ENCODE results near the gene RBFOX2. TPM values are rescaled to one million over a fixed set of nuclear protein-coding genes. Genes with fewer than 3 reads are reported as not detected.

Gene RBFOX2
- polyA plus RNA-seq, 2 of the 4 experiments (the other 2 are of a cell fraction), result 30.3 to 77.7 TPM

DNA sequence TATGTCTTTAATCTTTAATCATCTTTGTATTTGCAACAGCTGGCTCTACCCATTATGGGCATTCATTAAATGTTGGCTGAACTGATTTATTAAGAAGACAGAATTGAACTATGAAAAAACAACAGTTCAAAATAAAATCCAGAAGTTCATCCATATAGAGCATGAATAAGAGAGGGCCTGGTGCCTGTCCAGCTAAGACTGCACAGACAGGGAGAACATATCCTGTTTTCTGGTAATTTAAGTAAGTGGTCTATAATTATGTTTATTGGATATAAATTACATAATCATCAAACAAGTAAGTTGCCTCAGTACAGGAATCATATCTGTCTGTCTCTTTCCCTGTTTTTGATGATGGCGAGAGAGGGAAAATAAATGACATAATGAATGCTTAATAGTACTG, 137.2 kb downstream of the RBFOX2 start:
- TF ChIP-seq JUNB (IDR thresholded peaks at IDR 0.05) (no peak), HEYL (CRISPR knock-in tag; IDR thresholded peaks at IDR 0.05) (no peak), HES2 (IDR thresholded peaks at IDR 0.05) (no peak), RAD21 (conservative IDR thresholded peaks at IDR 0.05 in 1 of 2, IDR thresholded peaks at IDR 0.05 in 1 of 2) (no peak), RFX5 (IDR thresholded peaks at IDR 0.05) (no peak), CHD2 (IDR thresholded peaks at IDR 0.05; ENCODE audit: low read length, partially characterized antibody) (no peak), HOXB13 (CRISPR knock-in tag; IDR thresholded peaks at IDR 0.05; ENCODE audit: low read depth) (no peak), ZFP36 (IDR thresholded peaks at IDR 0.05; ENCODE audit: borderline replicate concordance, partially characterized antibody) (no peak), ZC3H11A (IDR thresholded peaks at IDR 0.05) (no peak), PHF8 (IDR thresholded peaks at IDR 0.05; ENCODE audit: borderline replicate concordance, low read depth) (no peak), USF2 (IDR thresholded peaks at IDR 0.05) (no peak), FOXS1 (CRISPR knock-in tag; IDR thresholded peaks at IDR 0.05) (no peak), BHLHE40 (IDR thresholded peaks at IDR 0.05; ENCODE audit: low read depth, low read length) (no peak), GATA3 (IDR thresholded peaks at IDR 0.05; ENCODE audit: borderline replicate concordance) (no peak), MYC (IDR thresholded peaks at IDR 0.05; ENCODE audit: borderline replicate concordance, low read length) (no peak), ZSCAN20 (CRISPR knock-in tag; IDR thresholded peaks at IDR 0.05) (no peak), RNF2 (IDR thresholded peaks at IDR 0.05; ENCODE audit: borderline replicate concordance, low read depth) (no peak), POLR2AphosphoS2 (conservative IDR thresholded peaks at IDR 0.05; ENCODE audit: low read length) (no peak), MAX (IDR thresholded peaks at IDR 0.05) (no peak), NFE2L2 (conservative IDR thresholded peaks at IDR 0.05; ENCODE audit: low read length) (no peak)
- Histone ChIP-seq H3K9me3 (peaks cover 3% of the 10 kb centered on the region; the same call in 1 of the 3 replicates), H3K4me1 (peaks cover 56% of the 10 kb centered on the region), H3K27ac (no peak overlapping the region), H3K4me2 (no peak overlapping the region), H3K4me3 (no peak overlapping the region)
- ATAC-seq (no peak), DNase-seq (ENCODE audit: low read depth in 1 of 2, low spot score in 1 of 2) (no peak), FAIRE-seq (no peak)
- CTCF ChIA-PET, result no interaction called here
- POLR2A ChIA-PET, result no interaction called here
- 97% methylated on average over 1 of the region's 1 CpG for WGBS (ENCODE audit: missing lambda C conversion rate)

GRCh38 chr22:35889071-35889470, 139.6 kb downstream of the RBFOX2 start:
- no peak overlapping the region for H3K27ac ChIP-seq
- POLR2A ChIA-PET, result no interaction called here
- ATAC-seq (no peak), DNase-seq (ENCODE audit: low read depth in 1 of 2, low spot score in 1 of 2) (no peak), FAIRE-seq (no peak)
- H3K4me1 ChIP-seq, result peaks cover 41% of the 10 kb centered on the region
- WGBS (ENCODE audit: missing lambda C conversion rate), result 97% methylated on average over 4 of the region's 4 CpGs
- H3K4me2 ChIP-seq, result no peak overlapping the region
- peaks cover 3% of the 10 kb centered on the region; the same call in 1 of the 3 replicates for H3K9me3 ChIP-seq
- no peak overlapping the region for H3K4me3 ChIP-seq
- TF ChIP-seq HOXA7 (CRISPR knock-in tag; IDR thresholded peaks at IDR 0.05), result no peak
- CTCF ChIA-PET, result no interaction called here

- no peak overlapping the region for H3K27ac ChIP-seq
- TF ChIP-seq, protein P1, sequence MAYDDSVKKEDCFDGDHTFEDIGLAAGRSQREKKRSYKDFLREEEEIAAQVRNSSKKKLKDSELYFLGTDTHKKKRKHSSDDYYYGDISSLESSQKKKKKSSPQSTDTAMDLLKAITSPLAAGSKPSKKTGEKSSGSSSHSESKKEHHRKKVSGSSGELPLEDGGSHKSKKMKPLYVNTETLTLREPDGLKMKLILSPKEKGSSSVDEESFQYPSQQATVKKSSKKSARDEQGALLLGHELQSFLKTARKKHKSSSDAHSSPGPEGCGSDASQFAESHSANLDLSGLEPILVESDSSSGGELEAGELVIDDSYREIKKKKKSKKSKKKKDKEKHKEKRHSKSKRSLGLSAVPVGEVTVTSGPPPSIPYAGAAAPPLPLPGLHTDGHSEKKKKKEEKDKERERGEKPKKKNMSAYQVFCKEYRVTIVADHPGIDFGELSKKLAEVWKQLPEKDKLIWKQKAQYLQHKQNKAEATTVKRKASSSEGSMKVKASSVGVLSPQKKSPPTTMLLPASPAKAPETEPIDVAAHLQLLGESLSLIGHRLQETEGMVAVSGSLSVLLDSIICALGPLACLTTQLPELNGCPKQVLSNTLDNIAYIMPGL (CRISPR knock-in tag; IDR thresholded peaks at IDR 0.05; ENCODE audit: borderline replicate concordance), result no peak
- TF ChIP-seq EP300 (IDR thresholded peaks at IDR 0.05) (no peak), KDM5A (IDR thresholded peaks at IDR 0.05) (no peak), CHD4 (IDR thresholded peaks at IDR 0.05; ENCODE audit: borderline replicate concordance) (no peak), EHMT2 (IDR thresholded peaks at IDR 0.05; ENCODE audit: low read depth) (no peak), NR3C1 (IDR thresholded peaks at IDR 0.05) (no peak), ZNF302 (CRISPR knock-in tag; IDR thresholded peaks at IDR 0.05) (no peak), ZC3H11A (IDR thresholded peaks at IDR 0.05) (no peak), HOXB5 (CRISPR knock-in tag; IDR thresholded peaks at IDR 0.05) (no peak)
- TF ChIP-seq, protein P2, sequence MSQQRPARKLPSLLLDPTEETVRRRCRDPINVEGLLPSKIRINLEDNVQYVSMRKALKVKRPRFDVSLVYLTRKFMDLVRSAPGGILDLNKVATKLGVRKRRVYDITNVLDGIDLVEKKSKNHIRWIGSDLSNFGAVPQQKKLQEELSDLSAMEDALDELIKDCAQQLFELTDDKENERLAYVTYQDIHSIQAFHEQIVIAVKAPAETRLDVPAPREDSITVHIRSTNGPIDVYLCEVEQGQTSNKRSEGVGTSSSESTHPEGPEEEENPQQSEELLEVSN (IDR thresholded peaks at IDR 0.05; ENCODE audit: borderline replicate concordance, low read depth), result no peak
- POLR2A ChIA-PET, result no interaction called here
- ATAC-seq, result no peak
- H3K4me1 ChIP-seq, result peaks cover 38% of the 10 kb centered on the region
- H3K9me3 ChIP-seq, result peaks cover 3% of the 10 kb centered on the region; the same call in 1 of the 3 replicates
- CTCF ChIA-PET, result no interaction called here
- no peak overlapping the region for H3K4me2 ChIP-seq
- no peak for FAIRE-seq
- 91% methylated on average over 2 of the region's 2 CpGs for WGBS (ENCODE audit: missing lambda C conversion rate)
- no peak for DNase-seq (ENCODE audit: low read depth in 1 of 2, low spot score in 1 of 2)
- no peak overlapping the region for H3K4me3 ChIP-seq
Observed at GRCh38 chr22:35888181-35888870, 140.3 kb downstream of the RBFOX2 start.
